ENCODE results near the gene C2orf76. TPM values are rescaled to one million over a fixed set of nuclear protein-coding genes. Genes with fewer than 3 reads are reported as not detected.

C2orf76 gene
- total and polyA plus RNA-seq, 10 of the 15 experiments (the other 5 are each of a cell fraction or from before 2014, with no cell fraction given), result 14.0 to 46.1 (median 25.4) TPM

GRCh38 chr2:119307419-119308140, 59.1 kb downstream of the C2orf76 start:
- DNase-seq (ENCODE audit: low read depth, low spot score) (no peak), FAIRE-seq (no peak), ATAC-seq (no peak)
- BruUV-seq (replicated peaks), result no TSS peak
- TF ChIP-seq SPI1 (IDR thresholded peaks at IDR 0.05; ENCODE audit: borderline replicate concordance, insufficient read depth, low read depth, low read length) (no peak), CEBPB (IDR thresholded peaks at IDR 0.05; ENCODE audit: borderline replicate concordance in 1 of 2, low read depth in 2 of 2, low read length in 2 of 2) (no peak), ESRRA (IDR thresholded peaks at IDR 0.05; ENCODE audit: low read length) (no peak), RB1 (IDR thresholded peaks at IDR 0.05; ENCODE audit: borderline replicate concordance) (no peak), SMC3 (IDR thresholded peaks at IDR 0.05; ENCODE audit: borderline replicate concordance, low read length) (no peak), SREBF2 (IDR thresholded peaks at IDR 0.05; ENCODE audit: low read length) (no peak), MTA2 (IDR thresholded peaks at IDR 0.05; ENCODE audit: low read depth) (no peak), MTA3 (IDR thresholded peaks at IDR 0.05; ENCODE audit: borderline replicate concordance, low read length) (no peak), NFYB (IDR thresholded peaks at IDR 0.05; ENCODE audit: insufficient read depth, low read depth, low read length) (no peak), RCOR1 (conservative IDR thresholded peaks at IDR 0.05; ENCODE audit: low read depth, low read length) (no peak), FOS (IDR thresholded peaks at IDR 0.05; ENCODE audit: borderline replicate concordance, extremely low read depth, insufficient read length) (no peak), RUNX3 (IDR thresholded peaks at IDR 0.05; ENCODE audit: low read length) (no peak)
- TF ChIP-seq, protein P1, sequence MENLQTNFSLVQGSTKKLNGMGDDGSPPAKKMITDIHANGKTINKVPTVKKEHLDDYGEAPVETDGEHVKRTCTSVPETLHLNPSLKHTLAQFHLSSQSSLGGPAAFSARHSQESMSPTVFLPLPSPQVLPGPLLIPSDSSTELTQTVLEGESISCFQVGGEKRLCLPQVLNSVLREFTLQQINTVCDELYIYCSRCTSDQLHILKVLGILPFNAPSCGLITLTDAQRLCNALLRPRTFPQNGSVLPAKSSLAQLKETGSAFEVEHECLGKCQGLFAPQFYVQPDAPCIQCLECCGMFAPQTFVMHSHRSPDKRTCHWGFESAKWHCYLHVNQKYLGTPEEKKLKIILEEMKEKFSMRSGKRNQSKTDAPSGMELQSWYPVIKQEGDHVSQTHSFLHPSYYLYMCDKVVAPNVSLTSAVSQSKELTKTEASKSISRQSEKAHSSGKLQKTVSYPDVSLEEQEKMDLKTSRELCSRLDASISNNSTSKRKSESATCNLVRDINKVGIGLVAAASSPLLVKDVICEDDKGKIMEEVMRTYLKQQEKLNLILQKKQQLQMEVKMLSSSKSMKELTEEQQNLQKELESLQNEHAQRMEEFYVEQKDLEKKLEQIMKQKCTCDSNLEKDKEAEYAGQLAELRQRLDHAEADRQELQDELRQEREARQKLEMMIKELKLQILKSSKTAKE (IDR thresholded peaks at IDR 0.05; ENCODE audit: low read depth, poor library complexity, severe bottlenecking), result no peak
- TF ChIP-seq, protein P2, sequence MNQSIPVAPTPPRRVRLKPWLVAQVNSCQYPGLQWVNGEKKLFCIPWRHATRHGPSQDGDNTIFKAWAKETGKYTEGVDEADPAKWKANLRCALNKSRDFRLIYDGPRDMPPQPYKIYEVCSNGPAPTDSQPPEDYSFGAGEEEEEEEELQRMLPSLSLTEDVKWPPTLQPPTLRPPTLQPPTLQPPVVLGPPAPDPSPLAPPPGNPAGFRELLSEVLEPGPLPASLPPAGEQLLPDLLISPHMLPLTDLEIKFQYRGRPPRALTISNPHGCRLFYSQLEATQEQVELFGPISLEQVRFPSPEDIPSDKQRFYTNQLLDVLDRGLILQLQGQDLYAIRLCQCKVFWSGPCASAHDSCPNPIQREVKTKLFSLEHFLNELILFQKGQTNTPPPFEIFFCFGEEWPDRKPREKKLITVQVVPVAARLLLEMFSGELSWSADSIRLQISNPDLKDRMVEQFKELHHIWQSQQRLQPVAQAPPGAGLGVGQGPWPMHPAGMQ (IDR thresholded peaks at IDR 0.05; ENCODE audit: borderline replicate concordance), result no peak
- in situ Hi-C loops (cut with MboI) (loop anchor here (5.0 kb wide), 1 partner anchor 425 kb away; no protein-coding TSS in a partner anchor), intact Hi-C loops (cut with micrococcal nuclease; ENCODE audit: unreplicated experiment) (loop anchor here (5.0 kb wide), 1 partner anchor 280 kb away; no protein-coding TSS in a partner anchor)
- Histone ChIP-seq H3K27ac (ENCODE audit: control insufficient read depth, insufficient read depth) (no peak overlapping the region), H3K27me3 (replicated peaks in 1 of 2; ENCODE audit: control insufficient read depth in 2 of 2, insufficient read depth in 2 of 2, low read length in 1 of 2) (no peaks in the 10 kb centered on the region), H3K4me2 (ENCODE audit: control insufficient read depth, insufficient read depth) (no peak overlapping the region), H3K9ac (ENCODE audit: control insufficient read depth, insufficient read depth, low read length) (no peak overlapping the region), H2AFZ (ENCODE audit: control insufficient read depth, low read depth, low read length) (no peak overlapping the region), H4K20me1 (ENCODE audit: control insufficient read depth, insufficient read depth) (no peaks in the 10 kb centered on the region), H3K4me3 (no peak overlapping the region), H3K79me2 (ENCODE audit: control insufficient read depth, insufficient read depth, low read length) (no peaks in the 10 kb centered on the region), H3K9me3 (replicated peaks; ENCODE audit: control insufficient read depth, insufficient read depth, low read length) (no peaks in the 10 kb centered on the region), H3K36me3 (ENCODE audit: control insufficient read depth in 2 of 2, insufficient read depth in 2 of 2, low read length in 1 of 2) (no peaks in the 10 kb centered on the region), H3K4me1 (ENCODE audit: control insufficient read depth, insufficient read depth, low read length) (peaks cover 16% of the 10 kb centered on the region)
- 77% methylated on average over 7 of the region's 7 CpGs for WGBS (ENCODE audit: insufficient coverage, insufficient replicate concordance, low lambda C conversion rate, missing lambda C conversion rate)
- CTCF ChIA-PET, result no interaction called here
- SMC1A ChIA-PET (ENCODE audit: uncharacterized antibody, unreplicated experiment), result no interaction called here
- RAD21 ChIA-PET (ENCODE audit: unreplicated experiment), result no interaction called here
- POLR2A ChIA-PET, result no interaction called here

Measured in GM12878 (cell line).